IMR-90 (cell line): ENCODE results near the gene PRKAR1B.

ENCODE experiments used
- BHLHE40 ChIP-seq: fragments of 150-350 bp; IDR thresholded peaks from 2 replicates; pipeline ENCODE4 v1.6.1; 2016; ENCODE audit warnings: mild to moderate bottlenecking, low read depth, low read length
- CEBPB ChIP-seq: IDR thresholded peaks from 2 replicates; pipeline ENCODE4 v1.6.1; 2012; ENCODE audit warnings: low read depth, low read length, improper control_type of control experiment
- CTCF ChIP-seq: conservative IDR thresholded peaks from 2 replicates; pipeline ENCODE4 v1.5.1; 2012; ENCODE audit warnings: mild to moderate bottlenecking, low read depth, low read length, improper control_type of control experiment
- ELK1 ChIP-seq: fragments of 150-350 bp; IDR thresholded peaks from 2 replicates; pipeline ENCODE4 v1.6.1; 2016; ENCODE audit warnings: low read depth, mild to moderate bottlenecking, low read length, moderate library complexity, borderline replicate concordance
- FOS ChIP-seq: fragments of 150-350 bp; IDR thresholded peaks from 2 replicates; pipeline ENCODE4 v1.6.1; 2016; ENCODE audit warnings: low read depth, low read length
- MXI1 ChIP-seq: IDR thresholded peaks from 2 replicates; pipeline ENCODE4 v1.6.1; 2012; ENCODE audit warnings: low read depth, mild to moderate bottlenecking, low read length, moderate library complexity, borderline replicate concordance
- POLR2A ChIP-seq: IDR thresholded peaks from 2 replicates; pipeline ENCODE4 v1.6.1; 2012; ENCODE audit warnings: mild to moderate bottlenecking, low read depth, low read length
- RAD21 ChIP-seq: IDR thresholded peaks from 2 replicates; pipeline ENCODE4 v1.6.1; 2012; ENCODE audit warnings: low read length, improper control_type of control experiment
- RFX5 ChIP-seq: IDR thresholded peaks from 2 replicates; pipeline ENCODE4 v1.8.0; 2012; ENCODE audit warnings: low read depth, mild to moderate bottlenecking, low read length, moderate library complexity
- SMC3 ChIP-seq: fragments of 150-350 bp; IDR thresholded peaks from 2 replicates; pipeline ENCODE4 v1.6.1; 2016; ENCODE audit warnings: low read depth, mild to moderate bottlenecking, antibody characterized with exemption, low read length, moderate library complexity

- TF ChIP-seq MXI1 (no peak), CTCF (no peak), FOS (no peak), SMC3 (no peak), RAD21 (no peak), ELK1 (no peak), RFX5 (no peak), POLR2A (no peak), CEBPB (no peak), BHLHE40 (no peak)
Measured at GRCh38 chr7:751826-752225, 24.7 kb upstream of the PRKAR1B start.
